Effector memory CD8-positive, alpha-beta T cell (primary cell): Measurements from ENCODE around the gene TPTE.
"Not testable (repeated sequence)": the region's sequence is repeated elsewhere in the genome, so short reads cannot be mapped to it uniquely, and the experiment has no call there.

Experiments used
- ATAC-seq: fragments of 150-1000 bp; cut with Tn5 transposase; replicated peaks from 2 replicates; pipeline ENCODE4 v1.10.0; 2021; ENCODE audit warnings: mild to moderate bottlenecking, moderate library complexity
- DNase-seq, 3 experiments: peaks; one replicate each; pipeline ENCODE4 v3.0.0; 2021
- H3K27ac Mint-ChIP-seq, 2 donors: one replicate each; pipeline ENCODE4 v1.8.0; 2022; ENCODE audit warnings: mild to moderate bottlenecking in 2 of 2, mixed read lengths in 2 of 2, moderate library complexity in 2 of 2
- H3K27me3 Mint-ChIP-seq, 2 donors: one replicate each; pipeline ENCODE4 v1.8.0; 2022; ENCODE audit warnings: mixed read lengths in 2 of 2
- H3K36me3 Mint-ChIP-seq: one replicate; pipeline ENCODE4 v1.8.0; 2022; ENCODE audit warnings: mild to moderate bottlenecking, moderate library complexity, mixed read lengths; ENCODE audit not compliant: insufficient read depth
- H3K4me1 Mint-ChIP-seq, 2 donors: one replicate each; pipeline ENCODE4 v1.8.0; 2022; ENCODE audit warnings: low read depth in 2 of 2, mixed read lengths in 2 of 2
- H3K4me3 Mint-ChIP-seq, 2 donors: one replicate each; pipeline ENCODE4 v1.8.0; 2022; ENCODE audit warnings: mild to moderate bottlenecking in 2 of 2, mixed read lengths in 2 of 2, moderate library complexity in 2 of 2
- H3K9me3 Mint-ChIP-seq, 2 donors: one replicate each; pipeline ENCODE4 v1.8.0; 2022; ENCODE audit warnings: mixed read lengths in 2 of 2

Gene TPTE

GRCh38 chr21:10570803-10571202 lies 49.4 kb downstream of the TPTE start:
- not testable (repeated sequence) for H3K4me1 Mint-ChIP-seq, H3K27ac Mint-ChIP-seq, ATAC-seq, H3K27me3 Mint-ChIP-seq, H3K4me3 Mint-ChIP-seq, H3K36me3 Mint-ChIP-seq, DNase-seq
- peaks cover 6 to 14% of the 10 kb centered on the region in 2 donors for H3K9me3 Mint-ChIP-seq

GRCh38 chr21:10574531-10575310 lies 53.3 kb downstream of the TPTE start:
- H3K27ac Mint-ChIP-seq, ATAC-seq, H3K36me3 Mint-ChIP-seq, H3K27me3 Mint-ChIP-seq, H3K4me3 Mint-ChIP-seq, DNase-seq, H3K4me1 Mint-ChIP-seq: not testable (repeated sequence)
- H3K9me3 Mint-ChIP-seq = peaks cover 6 to 12% of the 10 kb centered on the region in 2 donors

GRCh38 chr21:10575311-10575667 lies 53.9 kb downstream of the TPTE start:
- Mint-ChIP-seq H3K4me3 (no peak overlapping the region), H3K27me3 (no peaks in the 10 kb centered on the region), H3K27ac (no peak overlapping the region), H3K4me1 (no peaks in the 10 kb centered on the region), H3K9me3 (peaks cover 6 to 12% of the 10 kb centered on the region in 2 donors), H3K36me3 (no peaks in the 10 kb centered on the region)
- no peak for DNase-seq
- ATAC-seq = no peak

- not testable (repeated sequence) for H3K27ac Mint-ChIP-seq, H3K36me3 Mint-ChIP-seq, ATAC-seq, H3K4me3 Mint-ChIP-seq, DNase-seq, H3K4me1 Mint-ChIP-seq, H3K27me3 Mint-ChIP-seq
- peaks cover 6 to 12% of the 10 kb centered on the region in 2 donors for H3K9me3 Mint-ChIP-seq
Observed at GRCh38 chr21:10578910-10579309, 57.5 kb downstream of the TPTE start.

- H3K27me3 Mint-ChIP-seq, ATAC-seq, H3K36me3 Mint-ChIP-seq, DNase-seq, H3K4me1 Mint-ChIP-seq, H3K9me3 Mint-ChIP-seq, H3K4me3 Mint-ChIP-seq, H3K27ac Mint-ChIP-seq: not testable (repeated sequence)
Observed at GRCh38 chr21:10589115-10589514, 67.7 kb downstream of the TPTE start.

- not testable (repeated sequence) for H3K4me3 Mint-ChIP-seq, H3K36me3 Mint-ChIP-seq, ATAC-seq, H3K9me3 Mint-ChIP-seq, H3K27ac Mint-ChIP-seq, H3K4me1 Mint-ChIP-seq, DNase-seq, H3K27me3 Mint-ChIP-seq
Observed at GRCh38 chr21:10607074-10607473, 85.7 kb downstream of the TPTE start.

GRCh38 chr21:10614285-10614684 lies 92.9 kb downstream of the TPTE start:
- not testable (repeated sequence) for H3K9me3 Mint-ChIP-seq, ATAC-seq, H3K27me3 Mint-ChIP-seq, DNase-seq, H3K27ac Mint-ChIP-seq, H3K4me1 Mint-ChIP-seq, H3K36me3 Mint-ChIP-seq, H3K4me3 Mint-ChIP-seq

GRCh38 chr21:10616061-10616460 lies 94.7 kb downstream of the TPTE start:
- not testable (repeated sequence) for H3K27me3 Mint-ChIP-seq

GRCh38 chr21:10616535-10616934 lies 95.2 kb downstream of the TPTE start:
- Mint-ChIP-seq H3K27ac (no peak overlapping the region), H3K9me3 (no peaks in the 10 kb centered on the region), H3K27me3 (no peaks in the 10 kb centered on the region), H3K36me3 (no peaks in the 10 kb centered on the region), H3K4me3 (no peak overlapping the region), H3K4me1 (no peaks in the 10 kb centered on the region)
- no peak for ATAC-seq
- no peak for DNase-seq

More at GRCh38 chr21:10616061-10616460, 94.7 kb downstream of the TPTE start:
- not testable (repeated sequence) for H3K27ac Mint-ChIP-seq, H3K36me3 Mint-ChIP-seq, DNase-seq, H3K9me3 Mint-ChIP-seq, H3K4me1 Mint-ChIP-seq, H3K4me3 Mint-ChIP-seq, ATAC-seq

GRCh38 chr21:10617133-10617752 lies 95.9 kb downstream of the TPTE start:
- H3K9me3 Mint-ChIP-seq, H3K4me1 Mint-ChIP-seq, ATAC-seq, H3K27me3 Mint-ChIP-seq, H3K4me3 Mint-ChIP-seq, H3K36me3 Mint-ChIP-seq, DNase-seq, H3K27ac Mint-ChIP-seq: not testable (repeated sequence)

- no peaks in the 10 kb centered on the region for H3K36me3 Mint-ChIP-seq
- no peak overlapping the region for H3K4me3 Mint-ChIP-seq
- DNase-seq (no peak), ATAC-seq (no peak)
- H3K27ac Mint-ChIP-seq = no peak overlapping the region
- H3K4me1 Mint-ChIP-seq = no peaks in the 10 kb centered on the region
- H3K27me3 Mint-ChIP-seq = no peaks in the 10 kb centered on the region
- no peaks in the 10 kb centered on the region for H3K9me3 Mint-ChIP-seq
Observed at GRCh38 chr21:10627316-10627863, 106.0 kb downstream of the TPTE start.

- DNase-seq, H3K27ac Mint-ChIP-seq, H3K27me3 Mint-ChIP-seq, H3K4me1 Mint-ChIP-seq, H3K4me3 Mint-ChIP-seq, H3K36me3 Mint-ChIP-seq, ATAC-seq, H3K9me3 Mint-ChIP-seq: not testable (repeated sequence)
Observed at GRCh38 chr21:10629239-10629638, 107.9 kb downstream of the TPTE start.

- H3K4me3 Mint-ChIP-seq, H3K27me3 Mint-ChIP-seq, H3K27ac Mint-ChIP-seq, DNase-seq, H3K36me3 Mint-ChIP-seq, ATAC-seq, H3K4me1 Mint-ChIP-seq, H3K9me3 Mint-ChIP-seq: not testable (repeated sequence)
Observed at GRCh38 chr21:10630829-10631228, 109.4 kb downstream of the TPTE start.

GRCh38 chr21:10631316-10631715 lies 109.9 kb downstream of the TPTE start:
- not testable (repeated sequence) for ATAC-seq, H3K4me3 Mint-ChIP-seq, H3K36me3 Mint-ChIP-seq, DNase-seq, H3K9me3 Mint-ChIP-seq, H3K27me3 Mint-ChIP-seq, H3K27ac Mint-ChIP-seq, H3K4me1 Mint-ChIP-seq
